Activated CD8-positive, alpha-beta T cell treated with anti-CD3 and anti-CD28 coated beads for 36 hours (primary cell): ENCODE results near the gene CNPY1. TPM values are rescaled to one million over a fixed set of nuclear protein-coding genes. Genes with fewer than 3 reads are reported as not detected.

Experiments
- ATAC-seq: fragments of 200-7000 bp; cut with Tn5 transposase; one replicate; pipeline ENCODE4 v1.10.0; 2021; ENCODE audit warnings: mild to moderate bottlenecking, moderate library complexity
- CTCF ChIA-PET: fragments of 350-600 bp; sonication (Branson Sonifier 250); formaldehyde crosslinking; loops from one replicate; lab custom pipeline; 2021; ENCODE audit warnings: antibody characterized with exemption; lab: Charles Lee
- POLR2A ChIA-PET: fragments of 350-600 bp; sonication (Branson Sonifier 250); formaldehyde crosslinking; loops from one replicate; lab custom pipeline; 2021; ENCODE audit warnings: antibody characterized with exemption; lab: Charles Lee
- DNase-seq: peaks from one replicate; pipeline ENCODE4 v3.0.0-alpha.2; 2020
- H3K27ac Mint-ChIP-seq: one replicate; pipeline ENCODE4 v1.8.0; 2021; ENCODE audit warnings: mild to moderate bottlenecking, mixed read lengths
- H3K27me3 Mint-ChIP-seq: one replicate; pipeline ENCODE4 v1.8.0; 2021; ENCODE audit warnings: mixed read lengths
- H3K36me3 Mint-ChIP-seq: one replicate; pipeline ENCODE4 v1.8.0; 2021; ENCODE audit warnings: low read depth, mixed read lengths
- H3K4me1 Mint-ChIP-seq: one replicate; pipeline ENCODE4 v1.8.0; 2021; ENCODE audit warnings: low read depth, mixed read lengths
- H3K4me3 Mint-ChIP-seq: one replicate; pipeline ENCODE4 v1.8.0; 2021; ENCODE audit warnings: mild to moderate bottlenecking, moderate library complexity, mixed read lengths
- H3K9me3 Mint-ChIP-seq: one replicate; pipeline ENCODE4 v1.8.0; 2021; ENCODE audit warnings: mixed read lengths
- CTCF ChIP-seq: fragments of 200-600 bp; IDR thresholded peaks from one replicate; pipeline ENCODE4 v1.8.0; 2022; ENCODE audit warnings: antibody characterized with exemption, mild to moderate bottlenecking
- intact Hi-C: fragments of 100-400 bp; cut with micrococcal nuclease; formaldehyde crosslinking; loops from one replicate; pipeline ENCODE4 v1.10.0; 2022
- total RNA-seq, 2 experiments: library from RNA; stranded (reverse); gene quantifications; one replicate each; pipeline ENCODE4 v1.2.3, GENCODE V29; 2021

Gene CNPY1
- total RNA-seq, 2 experiments from 2014 or later: not detected

DNA sequence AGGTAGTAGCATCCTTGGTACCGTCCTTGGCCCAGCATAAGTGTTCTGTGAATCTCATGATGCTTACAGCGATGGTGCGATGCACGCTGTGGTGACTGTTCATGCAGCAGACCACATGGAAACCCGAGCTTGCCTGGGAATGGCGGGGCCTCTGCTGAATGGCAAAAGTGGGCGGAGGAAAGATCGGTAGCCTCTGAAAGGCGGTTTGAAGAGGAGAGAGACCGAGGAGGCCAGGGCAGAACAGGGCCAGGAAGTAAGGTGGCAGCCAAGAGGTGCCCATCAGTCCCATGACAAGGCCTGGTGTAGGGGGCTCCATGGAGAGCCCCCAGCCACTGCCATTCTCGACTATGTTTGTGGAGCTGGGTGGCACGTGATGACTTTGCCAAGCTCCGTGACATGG, 33.2 kb upstream of the CNPY1 start:
- no peaks in the 10 kb centered on the region for H3K9me3 Mint-ChIP-seq
- POLR2A ChIA-PET: no interaction called here
- H3K4me1 Mint-ChIP-seq: peaks cover 14% of the 10 kb centered on the region
- no peak overlapping the region for H3K27ac Mint-ChIP-seq
- intact Hi-C loops: no loop called here
- peaks cover 8% of the 10 kb centered on the region for H3K27me3 Mint-ChIP-seq
- H3K36me3 Mint-ChIP-seq: no peaks in the 10 kb centered on the region
- H3K4me3 Mint-ChIP-seq: no peak overlapping the region
- ATAC-seq (no peak), DNase-seq (no peak)
- CTCF ChIA-PET: no interaction called here
- no peak for TF ChIP-seq CTCF

DNA sequence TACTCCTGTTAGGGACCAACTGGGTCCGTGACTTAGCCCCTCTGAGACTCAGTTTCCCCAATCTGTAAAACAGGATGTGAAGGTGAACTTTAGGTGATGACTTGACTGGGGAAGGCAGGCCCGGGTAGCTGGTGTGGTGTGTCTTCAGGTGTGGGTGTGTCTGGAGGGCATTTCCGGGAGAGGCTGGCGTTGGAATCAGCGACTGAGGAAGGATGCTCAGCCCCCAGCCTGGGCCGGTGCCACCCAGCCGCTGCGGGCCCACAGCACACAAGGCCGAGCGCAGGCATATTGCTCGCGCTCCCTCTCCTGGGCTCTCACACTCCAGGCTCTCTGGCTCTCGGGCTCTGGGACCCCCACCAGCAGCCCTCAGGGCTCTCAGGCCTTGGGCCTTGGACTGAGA, 31.7 kb upstream of the CNPY1 start:
- no peaks in the 10 kb centered on the region for H3K9me3 Mint-ChIP-seq
- TF ChIP-seq CTCF: no peak
- H3K4me1 Mint-ChIP-seq: peaks cover 14% of the 10 kb centered on the region
- POLR2A ChIA-PET: interaction anchor here (0.5 kb wide), 1 partner anchor 126 kb away, joined by 3 read pairs; no protein-coding TSS in a partner anchor
- peaks cover 1% of the 10 kb centered on the region for H3K27me3 Mint-ChIP-seq
- H3K27ac Mint-ChIP-seq: no peak overlapping the region
- H3K36me3 Mint-ChIP-seq: no peaks in the 10 kb centered on the region
- intact Hi-C loops: no loop called here
- ATAC-seq (no peak), DNase-seq (no peak)
- no peak overlapping the region for H3K4me3 Mint-ChIP-seq
- CTCF ChIA-PET: no interaction called here

DNA sequence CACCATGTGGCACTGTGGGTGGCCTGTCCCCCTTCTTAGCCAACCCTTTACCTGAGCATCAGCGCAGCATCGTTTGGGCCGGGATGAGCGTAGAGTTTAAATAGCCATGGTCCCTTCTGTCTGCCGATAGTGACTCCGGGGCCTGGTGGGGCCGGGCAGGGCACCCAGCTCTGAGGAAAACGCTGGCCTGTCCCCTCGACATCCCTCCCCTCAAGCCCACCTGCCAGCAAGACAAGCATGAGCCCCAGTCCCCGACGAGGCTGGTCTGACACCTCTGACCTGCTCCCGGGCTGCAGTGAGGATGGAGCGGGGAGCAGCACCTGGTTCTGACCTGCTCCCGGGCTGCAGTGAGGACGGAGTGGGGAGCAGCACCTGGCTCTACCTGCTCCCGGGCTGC, 31.1 kb upstream of the CNPY1 start:
- ATAC-seq (no peak), DNase-seq (no peak)
- Mint-ChIP-seq H3K27ac (no peak overlapping the region), H3K9me3 (no peaks in the 10 kb centered on the region), H3K27me3 (peaks cover 3% of the 10 kb centered on the region), H3K36me3 (no peaks in the 10 kb centered on the region), H3K4me3 (no peak overlapping the region), H3K4me1 (peaks cover 14% of the 10 kb centered on the region)
- no peak for TF ChIP-seq CTCF
- intact Hi-C loops: no loop called here
- POLR2A ChIA-PET: interaction anchor here (1.3 kb wide), 1 partner anchor 37 kb away, joined by 4 read pairs; no protein-coding TSS in a partner anchor
- CTCF ChIA-PET: no interaction called here

DNA sequence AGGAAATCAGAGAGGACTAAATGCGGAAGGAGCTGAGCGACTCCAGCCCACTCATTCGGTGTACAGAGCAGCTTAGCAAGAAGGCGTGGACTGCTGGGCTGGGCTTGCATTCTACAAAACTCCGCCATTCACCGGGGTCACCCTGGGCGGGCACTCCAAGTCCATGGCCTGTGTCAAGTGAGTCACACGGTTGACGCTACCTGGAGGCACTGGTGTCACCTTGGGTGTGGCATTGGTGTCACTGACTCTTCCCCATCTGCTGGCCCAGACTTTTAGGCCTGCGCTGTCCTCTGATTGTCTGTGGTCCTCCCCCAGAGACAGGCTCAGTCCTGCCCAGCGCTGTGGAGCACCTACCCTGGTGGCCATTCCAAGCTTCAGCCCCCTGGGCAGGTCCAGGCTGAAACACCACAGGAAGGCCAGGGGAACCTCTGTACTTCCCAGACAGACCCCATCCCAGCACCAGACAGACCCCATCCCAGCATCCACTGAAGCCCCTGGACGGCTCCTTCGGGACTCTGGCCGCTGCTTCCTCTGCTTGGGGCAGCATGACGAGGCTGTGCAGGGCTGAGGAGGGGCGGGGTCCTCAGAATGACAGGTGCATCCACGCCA, 30.6 kb upstream of the CNPY1 start:
- Mint-ChIP-seq H3K9me3 (no peaks in the 10 kb centered on the region), H3K27ac (no peak overlapping the region), H3K4me3 (no peak overlapping the region), H3K27me3 (peaks cover 3% of the 10 kb centered on the region), H3K36me3 (no peaks in the 10 kb centered on the region), H3K4me1 (peaks cover 14% of the 10 kb centered on the region)
- ATAC-seq: no peak
- ChIA-PET CTCF (interaction anchor here (1.4 to 1.6 kb wide), 2 partner anchors 22 to 196 kb away, joined by 3 to 5 read pairs; no protein-coding TSS in a partner anchor), POLR2A (interaction anchor here (1.3 kb wide), 1 partner anchor 37 kb away, joined by 4 read pairs; no protein-coding TSS in a partner anchor)
- no peak for DNase-seq
- no peak for TF ChIP-seq CTCF
- intact Hi-C loops: no loop called here

- H3K27ac Mint-ChIP-seq: no peak overlapping the region
- ChIA-PET CTCF (interaction anchor here (1.4 to 1.6 kb wide), 2 partner anchors 22 to 196 kb away, joined by 3 to 5 read pairs; no protein-coding TSS in a partner anchor), POLR2A (interaction anchor here (1.3 to 1.5 kb wide), 2 partner anchors 10 to 36 kb away, joined by 4 read pairs; no protein-coding TSS in a partner anchor)
- TF ChIP-seq CTCF: no peak
- peaks cover 5% of the 10 kb centered on the region for H3K27me3 Mint-ChIP-seq
- peaks cover 14% of the 10 kb centered on the region for H3K4me1 Mint-ChIP-seq
- no peak for ATAC-seq
- no peak overlapping the region for H3K4me3 Mint-ChIP-seq
- intact Hi-C loops: no loop called here
- no peak for DNase-seq
- H3K9me3 Mint-ChIP-seq: no peaks in the 10 kb centered on the region
- H3K36me3 Mint-ChIP-seq: no peaks in the 10 kb centered on the region
Observed at GRCh38 chr7:155576416-155576815, 30.1 kb upstream of the CNPY1 start.
